Neuron (in vitro differentiated cells): ENCODE results near the gene TMEM217.

Source experiments
- H2AFZ ChIP-seq: one replicate; pipeline ENCODE4 v1.6.1; 2013; ENCODE audit warnings: low read depth, mild to moderate bottlenecking, inconsistent platforms, low read length, moderate library complexity
- H3K27me3 ChIP-seq: one replicate; pipeline ENCODE4 v1.6.1; 2013; ENCODE audit warnings: low read length; ENCODE audit not compliant: insufficient read depth
- H3K36me3 ChIP-seq: one replicate; pipeline ENCODE4 v1.6.1; 2013; ENCODE audit warnings: low read length; ENCODE audit not compliant: insufficient read depth
- H3K4me1 ChIP-seq: one replicate; pipeline ENCODE4 v1.6.1; 2013; ENCODE audit warnings: low read length; ENCODE audit not compliant: insufficient read depth
- H3K4me3 ChIP-seq: 2 replicates; pipeline ENCODE4 v1.5.1; 2013; ENCODE audit warnings: mild to moderate bottlenecking, low read length, moderate library complexity
- H3K9me3 ChIP-seq: one replicate; pipeline ENCODE4 v1.6.1; 2013; ENCODE audit warnings: low read length

The TMEM217 gene

GRCh38 chr6:37272834-37273566 lies 15.1 kb upstream of the TMEM217 start:
- Histone ChIP-seq H3K9me3 (no peaks in the 10 kb centered on the region), H3K4me3 (no peak overlapping the region), H2AFZ (no peak overlapping the region)

DNA sequence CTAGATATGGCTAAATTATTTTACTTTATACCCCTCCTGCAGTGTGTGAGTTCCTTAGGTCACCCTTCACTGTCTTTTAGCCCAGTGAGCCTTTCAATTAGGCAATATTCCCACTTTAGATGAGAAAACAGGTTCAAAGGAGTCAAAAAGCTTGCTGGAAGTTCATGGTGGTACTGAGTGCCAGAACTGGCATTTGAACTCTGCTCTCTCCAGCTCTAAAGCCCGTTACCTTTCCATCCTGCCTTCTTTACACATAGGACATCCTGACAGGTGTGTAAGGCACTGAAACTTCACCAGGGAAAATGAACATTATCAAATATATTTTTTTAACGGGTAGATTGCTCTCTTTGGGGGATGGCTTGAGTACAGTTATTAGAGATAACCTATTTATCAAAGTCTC lies 11.2 kb upstream of the TMEM217 start:
- Histone ChIP-seq H3K4me1 (no peaks in the 10 kb centered on the region), H3K36me3 (peaks cover 11% of the 10 kb centered on the region), H3K4me3 (no peak overlapping the region), H3K27me3 (no peaks in the 10 kb centered on the region), H2AFZ (no peak overlapping the region), H3K9me3 (no peaks in the 10 kb centered on the region)

More at GRCh38 chr6:37272834-37273566, 15.1 kb upstream of the TMEM217 start:
- Histone ChIP-seq H3K4me1 (no peaks in the 10 kb centered on the region), H3K27me3 (no peaks in the 10 kb centered on the region), H3K36me3 (peaks cover 11% of the 10 kb centered on the region)

- Histone ChIP-seq H3K27me3 (no peaks in the 10 kb centered on the region), H3K9me3 (no peaks in the 10 kb centered on the region), H3K36me3 (peaks cover 9% of the 10 kb centered on the region), H3K4me3 (no peak overlapping the region), H3K4me1 (no peaks in the 10 kb centered on the region), H2AFZ (no peak overlapping the region)
Observed at GRCh38 chr6:37265860-37266259, 7.9 kb upstream of the TMEM217 start.

- no peaks in the 10 kb centered on the region for H3K27me3 ChIP-seq
- H3K4me3 ChIP-seq: no peak overlapping the region
- H2AFZ ChIP-seq: no peak overlapping the region
- peaks cover 6% of the 10 kb centered on the region for H3K36me3 ChIP-seq
- H3K9me3 ChIP-seq: no peaks in the 10 kb centered on the region
- H3K4me1 ChIP-seq: no peaks in the 10 kb centered on the region
Observed at GRCh38 chr6:37265001-37265400, 7.1 kb upstream of the TMEM217 start.

DNA sequence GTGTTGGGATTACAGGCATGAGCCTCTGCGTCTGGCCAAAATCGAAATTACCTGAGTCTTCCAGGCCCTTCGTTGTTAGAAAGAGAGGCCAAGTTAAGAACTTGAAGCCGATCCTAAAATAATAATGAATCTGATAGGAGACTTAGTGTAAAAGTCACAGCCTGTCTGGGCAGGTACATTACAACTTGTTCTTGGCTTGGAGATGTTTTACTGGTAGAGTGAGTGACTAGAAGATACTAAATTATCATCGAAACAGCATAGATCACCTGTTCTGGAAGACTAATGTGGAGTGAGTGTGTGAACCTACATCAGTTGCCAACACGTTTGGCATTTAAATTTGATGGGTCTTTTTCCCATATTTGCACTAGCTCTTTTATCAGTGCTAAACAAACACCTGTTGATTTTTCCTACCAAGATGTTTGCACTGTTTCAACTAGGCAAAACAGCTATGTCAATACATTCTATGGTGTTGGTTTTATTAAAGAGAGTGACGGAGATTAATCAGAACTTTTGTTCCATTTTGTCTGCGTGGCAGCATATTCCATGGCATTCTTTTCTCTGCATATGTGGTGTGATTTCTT lies 4.6 kb upstream of the TMEM217 start:
- Histone ChIP-seq H3K36me3 (no peaks in the 10 kb centered on the region), H3K4me3 (no peak overlapping the region), H3K27me3 (no peaks in the 10 kb centered on the region), H3K9me3 (no peaks in the 10 kb centered on the region), H3K4me1 (peaks cover 6% of the 10 kb centered on the region), H2AFZ (no peak overlapping the region)

DNA sequence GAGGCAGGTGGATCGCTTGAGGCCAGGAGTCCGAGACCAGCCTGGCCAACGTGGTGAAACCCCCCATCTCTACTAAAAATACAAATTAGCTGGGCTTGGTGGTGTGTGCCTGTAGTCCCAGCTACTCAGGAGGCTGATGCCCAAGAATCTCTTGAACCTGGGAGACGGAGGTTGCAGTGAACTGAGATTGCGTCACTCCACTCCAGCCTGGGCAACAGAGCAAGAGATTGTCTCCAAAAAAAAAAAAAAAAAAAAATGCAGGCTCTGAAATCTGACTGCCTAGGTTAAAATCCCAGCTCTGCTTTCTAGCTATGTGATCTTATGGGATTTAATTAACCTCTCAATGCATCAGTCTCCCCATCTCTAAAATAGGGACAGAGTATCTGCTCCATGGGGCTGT lies 3.3 kb upstream of the TMEM217 start:
- Histone ChIP-seq H3K36me3 (no peaks in the 10 kb centered on the region), H3K27me3 (no peaks in the 10 kb centered on the region), H3K9me3 (no peaks in the 10 kb centered on the region), H2AFZ (no peak overlapping the region), H3K4me3 (no peak overlapping the region), H3K4me1 (peaks cover 14% of the 10 kb centered on the region)

- peaks cover 14% of the 10 kb centered on the region for H3K4me1 ChIP-seq
- no peak overlapping the region for H3K4me3 ChIP-seq
- no peaks in the 10 kb centered on the region for H3K27me3 ChIP-seq
- H2AFZ ChIP-seq: no peak overlapping the region
- no peaks in the 10 kb centered on the region for H3K9me3 ChIP-seq
- H3K36me3 ChIP-seq: no peaks in the 10 kb centered on the region
Observed at GRCh38 chr6:37260444-37260843, 2.5 kb upstream of the TMEM217 start.

GRCh38 chr6:37260040-37260439 lies 2.1 kb upstream of the TMEM217 start:
- Histone ChIP-seq H3K4me3 (no peak overlapping the region), H3K36me3 (no peaks in the 10 kb centered on the region), H3K27me3 (no peaks in the 10 kb centered on the region), H3K9me3 (no peaks in the 10 kb centered on the region), H2AFZ (no peak overlapping the region), H3K4me1 (peaks cover 14% of the 10 kb centered on the region)

- Histone ChIP-seq H3K27me3 (no peaks in the 10 kb centered on the region), H2AFZ (no peak overlapping the region), H3K36me3 (no peaks in the 10 kb centered on the region), H3K4me3 (peak overlapping the region; percentile 77), H3K4me1 (peaks cover 14% of the 10 kb centered on the region), H3K9me3 (no peaks in the 10 kb centered on the region)
Observed at GRCh38 chr6:37259191-37259590, 1.2 kb upstream of the TMEM217 start.

DNA sequence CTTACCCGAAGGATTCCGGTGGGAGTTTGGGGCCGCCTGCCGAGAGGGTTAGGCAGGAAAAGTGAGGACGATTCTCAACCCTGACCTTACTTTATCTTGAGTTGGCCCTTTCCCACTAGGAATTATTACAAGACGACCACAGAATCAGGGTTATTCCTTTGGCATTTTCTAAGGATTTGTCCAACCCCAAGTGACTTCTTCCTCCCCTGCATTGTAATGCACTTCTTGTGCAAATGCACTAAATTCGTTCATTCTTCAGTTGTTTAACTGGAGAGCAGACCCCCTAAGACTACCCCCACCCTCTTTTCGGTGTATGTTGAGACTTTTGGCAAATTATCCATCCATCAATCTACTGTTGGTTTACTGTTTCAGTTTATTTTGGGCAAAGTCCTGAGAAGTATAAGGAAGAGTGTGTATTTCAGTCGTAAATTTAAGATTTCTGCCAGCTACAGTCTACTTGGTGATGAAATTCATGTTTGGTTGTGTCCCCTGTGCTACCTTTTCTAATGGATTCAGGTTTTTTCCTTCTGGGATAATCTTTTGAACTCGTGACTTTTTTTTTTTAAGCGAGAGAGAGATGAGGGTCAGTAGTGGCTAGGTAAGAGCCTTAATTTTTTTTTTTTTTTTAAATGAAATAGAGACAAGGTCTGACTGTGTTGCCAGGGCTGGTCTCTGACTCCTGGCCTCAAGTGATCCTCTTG lies 611 bp upstream of the TMEM217 start:
- H3K4me1 ChIP-seq: peaks cover 14% of the 10 kb centered on the region
- H2AFZ ChIP-seq: peak overlapping the region; percentile 59
- H3K9me3 ChIP-seq: no peaks in the 10 kb centered on the region
- H3K36me3 ChIP-seq: no peaks in the 10 kb centered on the region
- H3K4me3 ChIP-seq: peak overlapping the region; percentile 77
- no peaks in the 10 kb centered on the region for H3K27me3 ChIP-seq

GRCh38 chr6:37257320-37257633 lies 667 bp downstream of the TMEM217 start:
- H3K36me3 ChIP-seq: no peaks in the 10 kb centered on the region
- H3K4me3 ChIP-seq: peak overlapping the region; percentile 77
- peaks cover 14% of the 10 kb centered on the region for H3K4me1 ChIP-seq
- H2AFZ ChIP-seq: peak overlapping the region; percentile 59
- no peaks in the 10 kb centered on the region for H3K27me3 ChIP-seq
- no peaks in the 10 kb centered on the region for H3K9me3 ChIP-seq

DNA sequence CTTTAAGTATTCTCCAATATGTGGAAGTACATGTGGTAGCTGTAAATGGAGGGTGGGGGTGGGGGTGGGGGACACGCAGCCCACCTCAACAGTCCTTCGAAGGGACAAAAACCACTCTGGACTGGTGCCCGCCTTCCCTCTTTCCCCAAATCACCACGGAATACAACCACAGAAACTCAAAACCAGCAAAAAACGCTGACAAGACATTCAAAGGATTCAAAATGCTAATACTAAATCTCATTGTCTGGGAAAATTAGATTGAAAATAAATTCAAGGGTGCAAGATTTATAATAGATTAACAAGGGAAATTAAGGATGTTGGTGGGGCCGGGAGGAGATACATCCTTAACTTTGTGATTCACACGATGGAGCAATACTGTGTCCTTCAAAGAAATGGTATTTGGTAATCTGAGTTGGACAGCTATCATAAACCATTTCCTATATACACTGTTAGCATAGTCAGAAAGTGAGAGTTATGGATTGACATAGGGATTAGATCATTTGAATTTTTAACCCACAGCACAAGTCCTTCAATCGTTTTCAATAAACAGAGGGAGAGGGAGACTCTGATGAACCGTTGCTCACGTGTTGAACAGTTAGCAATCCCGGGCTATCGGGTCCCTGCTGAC lies 1.1 kb downstream of the TMEM217 start:
- Histone ChIP-seq H3K9me3 (no peaks in the 10 kb centered on the region), H3K36me3 (no peaks in the 10 kb centered on the region), H3K4me3 (peak overlapping the region; percentile 77), H2AFZ (peak overlapping the region; percentile 59), H3K27me3 (no peaks in the 10 kb centered on the region), H3K4me1 (peaks cover 14% of the 10 kb centered on the region)

DNA sequence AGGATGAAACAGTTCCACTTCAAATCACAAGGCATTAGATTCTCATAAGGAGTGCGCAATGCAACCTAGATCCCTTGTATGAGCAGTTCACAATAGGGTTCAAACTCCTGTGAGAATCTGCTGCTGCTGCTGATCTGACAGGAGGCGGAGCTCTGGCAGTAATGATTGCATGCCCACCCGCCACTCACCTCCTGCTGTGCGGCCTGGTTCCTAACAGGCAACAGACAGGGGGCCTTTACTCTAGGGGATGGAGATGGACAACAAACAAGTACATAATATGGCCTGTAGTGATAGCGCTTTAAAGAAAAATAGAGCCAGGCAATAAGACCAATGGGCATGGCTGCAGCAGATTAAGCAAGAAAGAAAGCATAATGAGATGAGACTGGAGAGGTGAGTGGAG lies 3.1 kb downstream of the TMEM217 start:
- H3K36me3 ChIP-seq: no peaks in the 10 kb centered on the region
- H3K9me3 ChIP-seq: no peaks in the 10 kb centered on the region
- no peak overlapping the region for H3K4me3 ChIP-seq
- no peak overlapping the region for H2AFZ ChIP-seq
- no peaks in the 10 kb centered on the region for H3K27me3 ChIP-seq
- H3K4me1 ChIP-seq: peaks cover 14% of the 10 kb centered on the region
